Stimulated activated CD4-positive, alpha-beta T cell treated with anti-CD3 and anti-CD28 coated beads, TNF-alpha, amount 100 ng/mL, for 4 hours (primary cell): Measurements from ENCODE around the gene AAMP.
"Not testable (repeated sequence)": the region's sequence is repeated elsewhere in the genome, so short reads cannot be mapped to it uniquely, and the experiment has no call there.

Source experiments
- DNase-seq, 3 experiments: peaks; one replicate each; pipeline ENCODE4 v3.0.0-alpha.2; 2020; ENCODE audit warnings: low read depth in 3 of 3

Gene AAMP

DNA sequence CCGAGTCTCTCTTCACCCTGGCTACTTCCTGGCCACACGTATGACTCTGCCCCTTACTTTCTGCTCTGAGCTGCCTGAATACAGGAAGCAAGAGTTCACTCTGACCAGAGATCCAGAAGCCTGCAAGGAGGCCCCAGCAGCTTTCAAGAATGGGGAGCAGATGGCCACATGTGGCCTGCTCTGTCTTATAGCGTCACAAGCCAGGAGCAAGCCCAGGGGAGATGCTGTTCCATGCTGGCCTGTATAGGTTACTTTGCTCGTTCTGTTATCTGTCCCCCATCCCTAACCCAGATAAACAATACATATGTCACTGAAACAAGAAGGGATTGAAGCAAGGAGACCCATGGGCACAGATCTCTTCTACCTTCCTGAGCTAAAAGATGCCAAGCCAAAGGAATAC, 4.6 kb upstream of the AAMP start:
- DNase-seq = no peak

DNA sequence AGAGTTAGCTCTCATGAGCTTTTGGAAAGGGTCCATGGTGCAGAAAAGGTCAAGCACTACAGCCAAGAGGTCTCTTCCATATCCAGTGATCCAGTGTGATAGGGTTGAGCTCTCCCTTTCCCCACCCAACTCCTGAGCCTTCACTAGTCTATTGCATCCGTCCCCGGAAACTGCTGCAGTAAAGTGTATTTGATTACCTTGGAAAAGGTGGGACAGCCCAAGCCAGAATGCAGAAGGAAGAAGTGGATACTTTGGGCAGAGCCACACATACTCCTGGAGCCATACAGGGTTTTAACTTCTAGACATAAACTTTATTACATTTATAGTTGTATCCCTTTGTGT, 3.9 kb upstream of the AAMP start:
- no peak for DNase-seq

DNA sequence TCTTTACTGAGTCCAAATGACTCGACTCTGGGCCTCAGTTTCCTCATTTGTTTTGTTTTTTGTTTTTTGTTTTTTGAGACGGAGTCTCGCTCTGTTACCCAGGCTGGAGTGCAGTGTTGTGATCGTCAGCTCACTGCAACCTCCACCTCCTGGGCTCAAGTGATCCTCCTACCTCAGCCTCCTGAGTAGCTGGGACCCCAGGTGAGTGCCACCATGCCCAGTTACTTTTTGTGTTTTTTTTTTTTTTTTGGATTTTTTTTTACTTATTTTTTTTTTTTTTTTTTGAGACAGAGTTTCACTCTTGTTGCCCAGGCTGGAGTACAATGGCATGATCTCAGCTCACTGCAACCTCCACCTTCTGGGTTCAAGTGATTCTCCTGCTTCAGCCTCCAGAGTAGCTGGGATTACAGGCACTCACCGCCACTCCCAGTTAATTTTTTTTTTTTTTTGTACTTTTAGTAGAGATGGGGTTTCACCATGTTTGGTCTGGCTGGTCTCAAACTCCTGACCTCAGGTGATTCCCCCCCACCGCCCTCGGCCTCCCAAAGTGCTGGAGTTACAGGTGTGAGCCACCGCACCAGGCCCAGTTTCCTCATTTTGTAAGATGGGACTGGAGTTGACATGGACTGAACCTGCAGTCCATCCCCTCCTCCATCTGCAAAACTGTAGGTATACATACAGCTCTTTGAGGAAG, 3.4 kb upstream of the AAMP start:
- DNase-seq = not testable (repeated sequence)

DNA sequence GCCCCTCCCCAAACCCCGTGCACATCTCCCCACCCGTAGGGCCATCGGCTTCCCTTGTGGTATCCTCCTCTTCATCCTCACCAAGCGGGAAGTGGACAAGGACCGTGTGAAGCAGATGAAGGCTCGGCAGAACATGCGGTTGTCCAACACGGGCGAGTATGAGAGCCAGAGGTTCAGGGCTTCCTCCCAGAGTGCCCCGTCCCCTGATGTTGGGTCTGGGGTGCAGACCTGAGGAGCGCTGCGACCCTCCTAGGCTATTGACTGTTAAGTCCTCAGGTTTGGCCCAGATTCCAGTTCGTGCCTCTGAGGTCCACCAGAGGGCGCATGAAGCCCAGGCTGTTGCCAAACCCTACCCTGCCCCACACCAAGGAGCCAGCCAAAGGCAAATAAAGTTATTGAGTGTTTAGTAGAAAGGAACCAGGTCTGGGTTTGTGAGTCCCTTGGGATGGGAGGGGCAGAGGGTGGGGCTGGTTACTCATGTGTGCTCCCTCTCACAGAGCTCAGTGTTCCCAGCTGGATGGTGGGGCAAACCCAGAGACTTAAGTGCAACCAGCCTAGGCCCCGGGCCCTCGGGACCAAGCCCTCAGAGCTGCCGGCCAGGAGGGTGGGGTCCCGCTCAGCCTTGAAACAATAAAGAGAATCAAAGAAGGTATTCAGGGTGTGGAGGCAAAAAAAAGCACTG, 2.7 kb upstream of the AAMP start:
- DNase-seq = peak; percentile 47 to 69 (median 63)

DNA sequence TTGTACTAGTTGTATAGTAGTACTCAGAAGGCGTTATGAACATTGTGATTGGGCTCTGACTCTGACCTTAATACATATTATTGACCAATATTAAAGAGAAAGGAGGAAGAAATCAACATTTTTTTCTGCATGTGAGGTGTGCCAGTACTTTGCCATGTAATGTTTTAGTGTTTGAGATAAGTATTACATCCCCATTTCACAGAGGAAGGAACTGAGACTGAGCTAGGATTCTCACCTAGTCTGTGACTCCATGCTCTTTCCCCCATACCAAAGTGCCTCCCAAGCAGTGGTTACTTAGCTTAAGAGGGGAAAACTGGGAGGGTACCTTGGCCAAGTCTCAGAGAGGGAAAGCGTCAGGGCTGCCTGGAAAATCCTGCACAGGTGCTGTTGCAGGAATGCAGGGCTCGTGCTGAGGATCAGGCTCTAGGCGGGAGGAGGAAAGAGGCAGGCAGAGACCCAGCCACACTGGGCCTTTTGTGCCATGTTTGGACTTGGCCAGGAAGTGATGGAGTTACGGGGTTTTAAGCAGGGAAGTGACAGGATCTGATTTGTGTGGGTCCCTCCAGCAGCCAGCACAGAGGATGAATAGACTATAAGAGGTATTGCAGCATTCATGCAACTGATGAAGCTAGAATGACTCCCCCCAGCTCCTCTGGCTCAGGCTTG, 2.1 kb upstream of the AAMP start:
- no peak for DNase-seq

DNA sequence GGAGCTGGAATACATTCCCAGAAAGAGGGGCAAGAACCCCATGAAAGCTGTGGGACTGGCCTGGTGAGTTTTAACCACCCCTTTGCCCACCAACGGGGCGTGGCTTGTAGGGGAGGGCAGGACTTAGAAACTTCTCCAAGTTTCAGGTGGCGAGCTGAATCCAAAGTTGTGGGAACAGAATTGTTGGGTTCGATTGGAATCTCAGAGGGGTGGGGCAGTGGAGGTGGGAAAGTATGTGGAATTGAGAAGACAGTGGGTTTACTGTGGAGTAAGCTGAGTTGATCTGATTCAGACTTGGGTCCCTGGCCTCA, 1.5 kb upstream of the AAMP start:
- DNase-seq = no peak

DNA sequence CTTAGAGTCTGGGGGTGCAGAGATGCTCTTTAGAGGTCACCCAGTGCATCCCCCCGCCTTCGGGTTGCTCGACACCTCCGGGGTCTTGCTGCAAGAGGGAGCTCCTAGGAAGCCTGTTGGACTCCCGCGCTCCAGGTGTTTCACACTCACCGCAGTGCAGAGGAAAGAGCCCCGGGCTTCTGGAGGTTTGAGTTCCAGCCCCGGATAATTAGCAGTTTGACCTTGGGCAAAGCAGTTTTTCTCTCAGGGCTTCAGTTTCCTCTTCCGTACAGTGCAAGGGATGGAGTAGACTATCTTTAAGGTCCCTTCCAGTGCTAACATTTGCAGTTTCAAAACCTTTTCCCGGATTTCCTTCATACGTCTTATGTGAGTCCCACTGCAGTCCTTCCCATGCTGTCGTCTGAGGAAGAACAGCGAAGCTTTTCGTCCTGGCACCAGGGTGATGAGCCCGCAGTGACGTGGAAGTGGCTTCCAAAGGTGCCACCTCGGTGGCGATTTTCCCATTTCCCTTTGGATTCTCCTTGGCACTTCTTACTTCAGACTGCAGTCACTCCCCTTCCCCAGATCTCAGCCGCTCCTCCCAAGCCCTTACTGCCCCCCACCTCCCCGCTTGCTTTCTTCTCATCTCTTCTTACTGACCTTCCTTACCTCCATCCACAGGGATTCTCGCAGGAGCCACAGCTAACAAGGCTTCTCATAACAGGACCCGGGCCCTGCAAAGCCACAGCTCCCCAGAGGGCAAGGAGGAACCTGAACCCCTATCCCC, 967 bp upstream of the AAMP start:
- DNase-seq = no peak

DNA sequence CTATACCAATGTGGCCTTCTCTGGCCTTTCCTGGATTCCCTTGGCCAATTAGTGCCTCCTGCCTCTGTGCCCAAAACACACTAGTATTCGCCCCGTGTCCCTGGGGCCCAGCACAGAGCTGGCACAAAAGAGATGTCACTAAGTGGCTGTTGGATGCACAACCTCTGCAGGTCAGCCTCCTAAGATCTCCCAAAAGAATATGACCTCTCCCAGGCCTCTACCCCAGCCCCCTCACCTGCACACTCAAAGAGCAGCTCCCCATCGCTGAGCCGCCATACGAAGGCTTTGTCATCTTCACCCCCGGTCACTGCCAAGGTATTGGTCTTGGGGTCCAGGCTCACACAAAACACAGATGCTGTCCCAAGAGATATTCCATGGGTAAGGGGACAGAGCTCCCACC, 2.7 kb downstream of the AAMP start:
- DNase-seq = no peak

DNA sequence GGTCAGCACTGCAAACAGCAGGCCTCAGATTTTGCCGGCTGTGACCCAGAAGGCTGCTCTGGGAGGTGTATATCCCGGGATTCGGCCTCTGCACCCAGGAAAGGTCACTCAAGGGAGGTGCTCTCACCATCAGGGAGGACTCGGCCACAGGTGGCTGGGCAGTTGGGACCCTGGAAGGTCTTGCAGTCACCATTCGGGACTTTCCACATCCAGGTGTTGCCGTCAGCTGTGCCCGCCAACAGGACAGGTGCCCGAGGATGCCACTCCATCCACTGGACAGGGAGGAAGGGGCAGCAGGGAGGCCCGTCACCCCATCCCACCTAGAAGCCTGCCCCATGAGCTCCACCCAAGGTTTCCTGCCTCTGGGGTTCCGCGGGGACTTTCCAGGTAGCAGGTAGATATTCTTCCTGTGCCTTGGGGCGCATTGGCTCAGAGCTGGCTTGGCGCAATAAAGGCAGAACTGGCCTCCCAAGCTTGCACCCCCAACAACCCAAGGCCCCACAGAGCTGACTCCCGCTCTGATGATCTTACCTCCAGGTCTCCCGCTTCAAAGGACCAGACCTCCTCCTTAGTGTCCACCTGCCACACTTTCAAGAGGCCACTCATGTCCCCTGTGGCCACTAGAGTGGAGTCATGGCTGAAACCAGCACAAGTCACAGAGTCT, 3.5 kb downstream of the AAMP start:
- no peak for DNase-seq

DNA sequence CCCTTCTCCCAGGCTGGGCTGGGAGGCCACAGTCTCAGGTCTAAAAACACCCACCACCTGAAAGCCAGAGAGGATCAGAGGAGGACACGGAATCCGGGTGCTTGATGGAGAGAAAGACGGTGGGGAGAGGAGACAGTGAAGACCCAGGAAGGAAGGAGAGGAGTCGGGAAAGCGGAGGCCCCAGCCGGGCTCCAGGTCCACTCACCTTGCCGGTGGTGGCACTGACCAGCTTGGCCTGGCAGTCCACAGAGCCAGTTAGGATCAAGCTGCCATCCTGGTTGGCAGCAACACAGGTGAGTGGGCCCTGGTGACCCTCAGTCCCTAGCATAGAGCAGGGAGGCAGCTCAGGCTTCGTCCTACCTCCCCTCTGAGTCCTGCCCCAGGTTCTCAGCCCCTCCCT, 4.3 kb downstream of the AAMP start:
- DNase-seq = no peak

DNA sequence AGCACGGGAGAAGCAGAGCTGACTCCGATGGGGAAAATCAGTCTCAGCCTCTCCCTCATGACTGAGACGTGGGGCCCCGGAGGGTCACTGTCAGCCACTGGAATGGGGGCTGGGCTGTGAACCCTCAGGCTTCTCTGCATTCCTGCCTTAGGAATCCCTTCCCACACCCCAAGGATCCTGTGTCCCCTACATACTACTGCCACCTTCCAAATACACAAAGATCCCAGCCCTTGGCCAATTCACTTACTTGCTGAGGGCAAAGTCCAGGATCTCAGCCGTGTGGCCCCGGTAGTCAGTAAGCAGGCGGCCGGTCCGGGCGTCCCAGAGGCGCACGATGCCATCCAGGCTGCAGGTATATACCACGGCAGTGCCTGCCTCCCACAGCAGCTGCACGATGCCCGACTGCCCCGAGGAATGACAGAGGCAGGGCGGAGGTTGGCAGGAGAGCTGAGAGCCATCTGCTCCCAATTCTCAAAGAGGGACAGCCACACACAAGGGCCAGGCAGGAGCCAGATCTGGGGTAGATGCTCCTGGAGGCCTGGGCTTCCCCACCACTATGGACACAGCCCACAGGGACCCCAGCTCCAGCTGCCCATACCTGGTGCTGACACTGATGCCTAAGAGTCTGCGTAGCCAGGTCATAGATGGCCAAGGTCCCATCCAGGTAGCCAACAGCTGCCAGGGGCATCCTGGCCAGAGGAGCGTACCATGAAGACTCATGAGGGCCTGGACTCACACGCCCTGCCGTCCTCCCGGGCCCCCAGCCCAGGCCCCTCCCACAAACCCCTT, 5.0 kb downstream of the AAMP start:
- DNase-seq = no peak

DNA sequence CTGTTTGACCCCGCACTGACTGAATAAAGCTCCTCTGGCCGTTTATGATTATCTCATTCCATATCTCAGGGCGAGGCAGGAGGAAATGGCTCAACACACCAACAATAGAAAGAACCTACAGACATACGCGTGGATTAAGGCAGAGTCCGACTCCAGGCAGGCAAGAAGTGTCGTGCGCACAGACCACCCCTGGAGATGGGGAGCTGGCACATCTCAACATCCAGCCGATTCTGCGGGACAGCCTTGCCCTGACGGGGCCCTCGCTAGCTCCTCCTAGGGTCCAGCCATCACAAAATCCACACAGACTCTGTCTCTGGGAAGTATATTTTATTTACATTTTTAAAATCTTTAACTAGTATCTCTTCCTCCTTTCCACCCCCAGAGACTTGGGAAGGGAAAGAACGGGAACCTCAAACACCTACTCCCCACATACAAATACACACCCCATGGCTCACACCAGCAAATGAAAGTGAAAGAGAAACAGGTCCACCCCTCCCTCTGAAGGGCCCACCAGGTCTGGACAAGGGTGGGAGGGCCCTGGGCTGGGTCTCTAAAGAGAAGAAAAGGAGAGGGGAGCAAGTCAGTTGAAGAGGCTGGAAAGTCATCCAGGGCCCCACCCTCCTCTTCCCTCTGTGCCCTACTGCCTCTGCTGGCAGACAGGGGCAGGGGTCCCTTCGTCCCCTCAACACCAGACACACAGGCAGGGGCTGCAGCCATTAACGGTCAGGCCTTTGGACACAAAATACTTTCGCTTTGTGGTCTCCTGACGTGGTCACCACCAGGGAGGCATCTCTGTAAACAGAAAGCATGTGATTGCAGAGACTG, 5.9 kb downstream of the AAMP start:
- no peak for DNase-seq

DNA sequence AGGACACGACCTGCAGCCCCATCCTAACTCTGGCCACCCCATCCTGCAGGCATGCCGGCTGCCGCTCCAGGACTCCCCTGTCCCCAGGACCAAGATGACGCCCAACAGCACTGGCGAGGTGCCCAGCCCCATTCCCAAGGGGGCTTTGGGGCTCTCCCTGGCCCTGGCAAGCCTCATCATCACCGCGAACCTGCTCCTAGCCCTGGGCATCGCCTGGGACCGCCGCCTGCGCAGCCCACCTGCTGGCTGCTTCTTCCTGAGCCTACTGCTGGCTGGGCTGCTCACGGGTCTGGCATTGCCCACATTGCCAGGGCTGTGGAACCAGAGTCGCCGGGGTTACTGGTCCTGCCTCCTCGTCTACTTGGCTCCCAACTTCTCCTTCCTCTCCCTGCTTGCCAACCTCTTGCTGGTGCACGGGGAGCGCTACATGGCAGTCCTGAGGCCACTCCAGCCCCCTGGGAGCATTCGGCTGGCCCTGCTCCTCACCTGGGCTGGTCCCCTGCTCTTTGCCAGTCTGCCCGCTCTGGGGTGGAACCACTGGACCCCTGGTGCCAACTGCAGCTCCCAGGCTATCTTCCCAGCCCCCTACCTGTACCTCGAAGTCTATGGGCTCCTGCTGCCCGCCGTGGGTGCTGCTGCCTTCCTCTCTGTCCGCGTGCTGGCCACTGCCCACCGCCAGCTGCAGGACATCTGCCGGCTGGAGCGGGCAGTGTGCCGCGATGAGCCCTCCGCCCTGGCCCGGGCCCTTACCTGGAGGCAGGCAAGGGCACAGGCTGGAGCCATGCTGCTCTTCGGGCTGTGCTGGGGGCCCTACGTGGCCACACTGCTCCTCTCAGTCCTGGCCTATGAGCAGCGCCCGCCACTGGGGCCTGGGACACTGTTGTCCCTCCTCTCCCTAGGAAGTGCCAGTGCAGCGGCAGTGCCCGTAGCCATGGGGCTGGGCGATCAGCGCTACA, 7.0 kb downstream of the AAMP start:
- no peak for DNase-seq

DNA sequence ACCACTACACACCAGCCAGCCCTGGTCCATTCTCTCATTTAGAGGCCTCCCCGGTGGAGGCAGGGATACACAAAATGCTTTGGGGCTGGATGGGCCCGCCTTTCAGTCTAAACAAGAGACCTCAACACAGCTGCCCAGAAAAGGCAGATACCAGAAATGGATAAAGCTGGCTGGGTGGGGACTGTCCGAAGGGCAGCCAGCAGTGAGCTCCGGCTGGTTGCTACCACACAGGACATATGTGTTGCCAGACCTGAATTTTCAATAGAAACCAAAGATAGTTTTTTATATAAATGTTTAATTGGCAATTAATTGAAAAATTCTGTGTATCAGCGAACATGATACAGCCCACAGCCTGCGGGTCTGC, 7.7 kb downstream of the AAMP start:
- DNase-seq = no peak

DNA sequence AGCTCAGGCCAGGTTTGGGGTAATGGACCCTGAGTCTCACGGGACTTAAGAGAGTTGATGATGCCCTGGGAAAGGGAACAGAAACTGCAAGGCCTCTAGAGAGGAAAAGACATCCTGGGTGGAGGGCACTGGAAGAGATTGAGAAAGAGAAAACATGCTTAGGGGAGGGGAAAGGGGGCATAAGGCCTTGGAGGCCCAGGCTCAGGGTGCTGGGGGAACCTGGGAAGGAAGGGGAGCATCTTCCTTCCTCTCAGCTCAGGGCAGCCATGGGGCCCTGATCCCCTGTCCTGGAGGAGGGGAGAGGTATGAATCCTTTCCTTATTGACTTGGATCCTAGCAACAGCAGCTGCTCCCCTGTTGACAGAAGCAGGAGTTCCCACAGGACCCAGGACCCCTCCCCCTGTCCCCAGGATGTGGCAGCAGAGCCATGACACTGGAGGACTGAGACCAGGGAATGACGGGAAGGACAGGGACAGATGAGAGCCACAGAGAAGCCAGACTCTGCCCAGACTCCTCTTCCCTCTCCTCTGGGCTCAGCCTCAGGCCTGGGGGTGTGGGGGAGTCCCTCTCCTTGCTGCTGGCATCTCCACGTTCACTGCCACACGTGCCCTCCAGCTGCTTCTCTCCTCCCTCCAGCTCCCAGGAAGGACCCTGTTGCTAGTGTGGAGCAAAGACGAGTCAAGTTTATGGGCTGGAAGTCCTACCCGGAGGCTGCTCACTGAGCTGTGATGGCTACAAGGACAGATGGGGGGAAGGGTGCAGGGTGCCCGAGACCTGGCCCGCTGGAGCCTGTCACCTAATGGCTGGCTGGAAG, 8.3 kb downstream of the AAMP start:
- DNase-seq = no peak

DNA sequence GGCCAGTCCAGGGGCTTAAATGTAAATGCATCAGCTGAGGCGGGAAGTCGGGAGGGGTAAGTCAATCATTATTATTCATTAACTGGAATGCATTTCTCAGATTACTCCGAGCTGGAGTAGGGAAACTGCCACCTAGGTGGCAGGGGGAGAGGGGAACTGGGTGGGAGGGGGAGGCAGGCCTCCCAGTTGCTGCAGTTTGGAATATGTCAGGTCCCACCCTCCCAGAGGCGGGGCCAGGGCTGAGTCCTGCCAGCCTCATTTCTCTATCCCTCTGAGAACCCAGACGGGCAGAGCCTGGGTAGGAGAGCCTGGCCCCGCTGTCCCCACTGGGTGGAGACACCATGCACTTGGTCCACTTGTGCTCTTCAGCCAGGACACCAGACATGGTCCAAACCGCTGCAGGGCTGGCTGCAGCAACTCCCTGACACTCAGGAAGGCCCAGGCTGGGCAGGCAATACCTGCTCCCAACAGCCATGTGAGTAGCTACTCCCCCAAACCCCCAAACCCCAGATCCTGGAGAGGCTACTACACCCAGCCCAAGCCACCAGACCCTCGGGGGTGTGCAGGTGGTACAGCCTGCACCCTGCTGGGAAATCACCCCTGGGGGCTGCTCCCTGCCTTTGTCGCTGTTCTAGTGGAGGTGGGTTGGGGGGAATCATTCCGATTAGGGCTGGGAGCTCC, 9.1 kb downstream of the AAMP start, which contains the start of gene GPBAR1:
Gene GPBAR1, plus strand, starts transcription at position 274 of the 681 bp plus-strand sequence. CDS start 1,710 bp downstream, outside the sequence.
- no peak for DNase-seq

DNA sequence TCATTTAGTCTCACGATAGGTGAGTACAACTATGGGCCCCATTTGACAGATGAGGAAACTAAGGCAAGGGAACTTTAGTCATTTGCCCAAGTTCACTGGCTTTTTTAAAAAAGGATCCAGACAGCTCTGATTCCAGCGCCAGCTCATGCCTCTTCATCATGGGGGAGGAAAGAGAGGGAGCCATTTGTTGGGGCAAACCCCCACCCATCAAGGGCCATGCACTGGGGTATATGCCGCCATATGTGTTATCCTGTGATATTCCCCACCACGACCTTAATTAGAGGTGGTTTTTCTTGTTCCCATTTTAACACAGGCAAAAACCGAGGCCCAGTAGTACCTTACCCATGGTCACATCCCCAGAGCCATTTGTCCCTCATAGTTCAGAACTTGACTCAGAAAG, 9.8 kb downstream of the AAMP start:
- DNase-seq = no peak
